K562 (cell line): ENCODE measurements around the gene SF3B1. TPM values are rescaled to one million over a fixed set of nuclear protein-coding genes. Genes with fewer than 3 reads are reported as not detected.
A peak's percentile ranks its signal among the peaks of the same experiment; 100 is the strongest.

Source experiments
- ATAC-seq: fragments of 200-7000 bp; cut with Tn5 transposase; 3 replicates; pipeline ENCODE4 v1.9.1; 2020; ENCODE audit warnings: moderate library complexity
- BruUV-seq: library from RNA; stranded (reverse); fragments of 400-500 nt; replicated peaks from 2 replicates; lab custom pipeline; 2021; lab: Mats Ljungman, UMichigan
- CTCF ChIA-PET: fragments of 300-600 bp; formaldehyde crosslinking; extraction: SDS; loops from one replicate; lab custom pipeline; 2021; ENCODE audit warnings: low intra/inter-chr PET ratio; lab: Yijun Ruan, JAX
- POLR2A ChIA-PET: fragments of 300-600, 350-650 bp; sonication (Branson Sonifier 250); formaldehyde crosslinking; extraction: SDS; loops from one replicate; lab custom pipeline; 2021; ENCODE audit warnings: antibody characterized with exemption, inconsistent platforms; lab: Yijun Ruan, JAX
- DNase-seq, 4 experiments: peaks; one replicate each; pipeline versions ENCODE4 v3.0.0 to v3.0.0-alpha.2; 2011 to 2018; ENCODE audit warnings: low spot score in 3 of 4, mixed read lengths in 3 of 4; ENCODE audit errors: extremely low read depth in 1 of 4
- FAIRE-seq: peaks from 2 replicates; lab custom pipeline; 2011; peaks lifted over from hg19 to GRCh38; lab: Jason Lieb, UNC
- H2AFZ ChIP-seq: 2 replicates; pipeline ENCODE4 v1.6.0; 2011; ENCODE audit warnings: low read depth, low read length, control low read depth, inconsistent platforms
- H3K27ac ChIP-seq: fragments of 200-600 bp; 3 replicates; pipeline ENCODE4 v1.8.0; 2011; ENCODE audit warnings: low read depth, mild to moderate bottlenecking, control low read depth, inconsistent platforms, low read length, moderate library complexity, mixed read lengths; ENCODE audit errors: extremely low read depth
- H3K27me3 ChIP-seq, 2 experiments: fragments of 300-600 bp in 1 of 2; 2 replicates in 1 of 2; 3 replicates in 1 of 2; pipeline versions ENCODE4 v1.6.0 to v1.8.0; 2011; ENCODE audit warnings: inconsistent platforms in 2 of 2, low read length in 2 of 2, mild to moderate bottlenecking in 1 of 2, mixed read lengths in 1 of 2, moderate library complexity in 1 of 2; ENCODE audit not compliant: control insufficient read depth in 2 of 2, insufficient read depth in 2 of 2
- H3K36me3 ChIP-seq: fragments of 300-600 bp; 3 replicates; pipeline ENCODE4 v1.8.0; 2011; ENCODE audit warnings: mild to moderate bottlenecking, low read length, inconsistent platforms; ENCODE audit not compliant: control insufficient read depth, insufficient read depth
- H3K4me1 ChIP-seq, 2 experiments: fragments of 200-600 bp in 1 of 2; replicated peaks in 1 of 2; 2 replicates in 1 of 2; 3 replicates in 1 of 2; pipeline versions ENCODE4 v1.5.1 to v1.8.0; 2011; ENCODE audit warnings: inconsistent platforms in 2 of 2, low read length in 2 of 2, mild to moderate bottlenecking in 1 of 2, mixed read lengths in 1 of 2, moderate library complexity in 1 of 2; ENCODE audit not compliant: control insufficient read depth in 2 of 2, insufficient read depth in 2 of 2
- H3K4me2 ChIP-seq: 2 replicates; pipeline ENCODE4 v1.6.1; 2011; ENCODE audit warnings: low read length, control low read depth, inconsistent platforms, mixed read lengths; ENCODE audit not compliant: insufficient read depth
- H3K4me3 ChIP-seq: fragments of 200-600 bp; sonication (generic), shearing (Covaris generic); 2 replicates; pipeline ENCODE4 v1.5.1; 2016; ENCODE audit warnings: control low read depth, inconsistent platforms
- H3K79me2 ChIP-seq: fragments of 200-600 bp; 3 replicates; pipeline ENCODE4 v1.8.0; 2011; ENCODE audit warnings: low read length, inconsistent platforms; ENCODE audit not compliant: control insufficient read depth, insufficient read depth
- H3K9ac ChIP-seq, 2 experiments: 2 replicates each; pipeline versions ENCODE4 v1.6.0 to v1.6.1; 2011; ENCODE audit warnings: low read depth in 2 of 2, low read length in 2 of 2, control low read depth in 1 of 2, inconsistent platforms in 1 of 2, mild to moderate bottlenecking in 1 of 2, mixed read lengths in 1 of 2; ENCODE audit not compliant: insufficient read depth in 1 of 2
- H3K9me1 ChIP-seq: one replicate; pipeline ENCODE4 v1.6.0; 2011; ENCODE audit warnings: inconsistent platforms, mild to moderate bottlenecking, low read length, moderate library complexity; ENCODE audit not compliant: control insufficient read depth, insufficient read depth
- H3K9me3 ChIP-seq: replicated peaks from 2 replicates; pipeline ENCODE4 v1.5.1; 2011; ENCODE audit warnings: low read depth, low read length, inconsistent platforms; ENCODE audit not compliant: control insufficient read depth, insufficient read depth
- H4K20me1 ChIP-seq: replicated peaks from 2 replicates; pipeline ENCODE4 v1.6.1; 2011; ENCODE audit warnings: low read length, inconsistent platforms, mixed read lengths; ENCODE audit not compliant: control insufficient read depth, insufficient read depth
- ARID1B ChIP-seq: fragments of 450-650 bp; IDR thresholded peaks from 2 replicates; pipeline ENCODE4 v1.6.1; 2016; ENCODE audit warnings: antibody characterized with exemption, mild to moderate bottlenecking, inconsistent platforms
- CAMTA2 ChIP-seq: fragments of 250-450 bp; sonication (Bioruptor Pico); conservative IDR thresholded peaks from 2 replicates; pipeline ENCODE4 v1.5.1; 2022
- DDX20 ChIP-seq: fragments of 450-650 bp; IDR thresholded peaks from 2 replicates; pipeline ENCODE4 v1.6.1; 2016; ENCODE audit warnings: missing genetic modification characterization, low read depth, mild to moderate bottlenecking, missing compliant biosample characterization, moderate library complexity
- HMBOX1 ChIP-seq: sonication (generic); IDR thresholded peaks from 2 replicates; pipeline ENCODE4 v1.6.1; 2016
- JUNB ChIP-seq: fragments of 450-650 bp; formaldehyde crosslinking; conservative IDR thresholded peaks from 2 replicates; pipeline ENCODE4 v1.4.0; 2020; ENCODE audit warnings: mild to moderate bottlenecking
- KDM5B ChIP-seq: fragments of 200-600 bp; sonication (generic); IDR thresholded peaks from 2 replicates; pipeline ENCODE4 v1.6.1; 2012; ENCODE audit warnings: low read depth, mild to moderate bottlenecking, moderate library complexity, low read length, control low read depth, inconsistent platforms; ENCODE audit not compliant: insufficient replicate concordance
- MBD2 ChIP-seq: sonication (generic); IDR thresholded peaks from 2 replicates; pipeline ENCODE4 v1.6.1; 2016; ENCODE audit warnings: low read depth, borderline replicate concordance
- MLLT1 ChIP-seq, 2 experiments: fragments of 450-650 bp; IDR thresholded peaks; 2 replicates each; pipeline ENCODE4 v1.6.1; 2016
- NCOA1 ChIP-seq: fragments of 450-650 bp; IDR thresholded peaks from 2 replicates; pipeline ENCODE4 v1.6.1; 2016; ENCODE audit warnings: low read depth
- NONO ChIP-seq, 2 experiments: fragments of 200-400 bp in 1 of 2; fragments of 450-650 bp in 1 of 2; formaldehyde crosslinking in 1 of 2; IDR thresholded peaks; 2 replicates each; pipeline ENCODE4 v1.6.1; 2017; ENCODE audit warnings: low read depth in 2 of 2, mild to moderate bottlenecking in 2 of 2, moderate library complexity in 2 of 2, low read length in 1 of 2
- TCF3 ChIP-seq: sonication (generic); formaldehyde crosslinking; IDR thresholded peaks from 2 replicates; pipeline ENCODE4 v1.4.0; 2020; ENCODE audit warnings: mild to moderate bottlenecking, missing genetic modification reagents
- TEAD4 ChIP-seq, 2 experiments: sonication (generic) in 1 of 2; formaldehyde crosslinking in 1 of 2; IDR thresholded peaks; 2 replicates each; pipeline versions ENCODE4 v1.6.1 to v1.8.0; 2012 to 2022; ENCODE audit warnings: borderline replicate concordance in 1 of 2, inconsistent platforms in 1 of 2, low read length in 1 of 2, mild to moderate bottlenecking in 1 of 2, missing genetic modification reagents in 1 of 2
- ZNF668 ChIP-seq: fragments of 250-450 bp; sonication (Bioruptor Pico); IDR thresholded peaks from 2 replicates; pipeline ENCODE4 v1.8.0; 2022; ENCODE audit warnings: mild to moderate bottlenecking, inconsistent platforms
- WGBS: fragments of 100-300 bp; shearing (Covaris generic); methylation state at CpG from one replicate; pipeline ENCODE4 v1.1.6; 2016; ENCODE audit warnings: low coverage, mixed read lengths; ENCODE audit not compliant: insufficient coverage; ENCODE audit errors: missing lambda C conversion rate; 5-methylcytosine and 5-hydroxymethylcytosine counted together
- in situ Hi-C: fragments of 300-500 bp; cut with MboI; formaldehyde crosslinking; loops from 4 replicates; pipeline ENCODE4 v1.15.0; 2018; ENCODE audit warnings: inconsistent platforms, mixed read lengths
- intact Hi-C: fragments of 100-400 bp; cut with micrococcal nuclease; formaldehyde crosslinking; loops from 2 replicates; pipeline ENCODE4 v1.14.2; 2022
- polyA plus RNA-seq, 8 experiments: library from polyadenylated mRNA; depleted of rRNA in 4 of 8; stranded (reverse) in 5 of 8; unstranded in 3 of 8; fragments of >200 nt; fragmentation: Nextera tagmentation in 2 of 8; fragmentation: Illumina TruSeq in 1 of 8; extraction: Ambion mirVana in 2 of 8; extraction: Trizol in 1 of 8; gene quantifications; 2 replicates each; pipeline versions ENCODE4 v1.2.1 to v1.2.3, GENCODE V29; 2011 to 2014; ENCODE audit warnings: inconsistent platforms in 1 of 8, missing spikeins in 1 of 8
- total RNA-seq, 7 experiments: library from RNA; depleted of rRNA in 6 of 7; stranded (reverse); fragments of >200 nt in 6 of 7; fragmentation: Illumina TruSeq in 2 of 7; extraction: Trizol in 2 of 7; gene quantifications; 2 replicates each; pipeline versions ENCODE4 v1.2.1 to v1.2.3, GENCODE V29; 2011 to 2021; ENCODE audit warnings: low replicate concordance in 1 of 7

The SF3B1 gene
- total and polyA plus RNA-seq, 9 of the 15 experiments (the other 6 are each of a cell fraction or from before 2014, with no cell fraction given) = 96.2 to 377 (median 177) TPM

- TF ChIP-seq NCOA1 (no peak), CAMTA2 (CRISPR knock-in tag) (no peak), NONO (IDR thresholded peaks at IDR 0.05; ENCODE audit: low read depth in 2 of 2, low read length in 1 of 2) (no peak), DDX20 (no peak), HMBOX1 (no peak)
These were observed 45.6 kb upstream of the SF3B1 start (continued) for GRCh38 chr2:197480165-197481036.

GRCh38 chr2:197477797-197478196, 43.0 kb upstream of the SF3B1 start:
- POLR2A ChIA-PET = interaction anchor here (0.6 to 1.7 kb wide), 6 partner anchors 8 to 38 kb away, joined by 3 to 4 read pairs (median 3); partner anchors contain the start of gene MOB4
- TF ChIP-seq ZNF668 (CRISPR knock-in tag) (no peak), TCF3 (CRISPR knock-in tag) (peak; percentile 38; the same call in 1 of the 2 replicates), MLLT1 (IDR thresholded peaks at IDR 0.05) (no peak), KDM5B (no peak), ARID1B (peak; percentile 25), MBD2 (no peak), TEAD4 (IDR thresholded peaks at IDR 0.05; ENCODE audit: low read length) (peak; percentile 22; the same call in 1 of the 2 replicates), TEAD4 (CRISPR knock-in tag; IDR thresholded peaks at IDR 0.05; ENCODE audit: borderline replicate concordance) (no peak), JUNB (CRISPR knock-in tag) (no peak)

More at GRCh38 chr2:197477797-197478196, 43.0 kb upstream of the SF3B1 start:
- no peaks in the 10 kb centered on the region for H3K9me3 ChIP-seq
- peak in 1 of 4 experiments; percentile 48 for DNase-seq
- no peak overlapping the region for H2AFZ ChIP-seq
- no peaks in the 10 kb centered on the region for H3K9me1 ChIP-seq
- no peaks in the 10 kb centered on the region for H4K20me1 ChIP-seq
- WGBS = 24% methylated on average over 3 of the region's 3 CpGs
- peak overlapping the region; percentile 35; the same call in 1 of the 3 replicates for H3K27ac ChIP-seq
- H3K4me3 ChIP-seq = no peak overlapping the region
- peak; percentile 69 for FAIRE-seq
- in situ Hi-C loops (no loop called here), intact Hi-C loops (loop anchor here (1.0 kb wide), 1 partner anchor 42 kb away; the partner anchor contains the start of gene SF3B1)
- H3K27me3 ChIP-seq = no peaks in the 10 kb centered on the region
- no TSS peak for BruUV-seq
- H3K79me2 ChIP-seq = no peaks in the 10 kb centered on the region
- H3K36me3 ChIP-seq = peaks cover 21% of the 10 kb centered on the region; the same call in 2 of the 3 replicates
- peak; percentile 80 for ATAC-seq
- H3K4me1 ChIP-seq = peaks cover 4 to 20% of the 10 kb centered on the region in 2 experiments; a peak in 3 of 5 replicates
- H3K9ac ChIP-seq = no peak overlapping the region
- CTCF ChIA-PET = no interaction called here
- H3K4me2 ChIP-seq = peak overlapping the region; percentile 41; the same call in 1 of the 2 replicates
